ENCODE results near the gene TOP2B.

Gene TOP2B

DNA sequence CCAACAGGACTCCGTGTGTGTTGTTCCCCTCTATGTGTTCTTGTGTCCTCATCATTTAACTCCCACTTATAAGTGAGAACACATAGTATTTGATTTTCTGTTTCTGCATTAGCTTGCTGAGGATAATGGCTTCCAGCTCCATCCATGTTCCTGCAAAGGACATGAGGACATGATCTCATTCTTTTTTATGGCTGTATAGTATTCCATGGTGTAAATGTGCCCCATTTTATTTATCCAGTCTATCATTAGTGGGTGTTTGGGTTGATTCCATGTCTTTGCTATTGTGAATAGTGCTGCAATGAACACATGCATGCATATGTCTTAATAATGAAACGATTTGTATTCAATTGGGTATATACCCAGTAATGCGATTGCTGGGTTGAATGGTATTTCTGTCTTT, 28.5 kb upstream of the TOP2B start:
- TF ChIP-seq, protein P1, sequence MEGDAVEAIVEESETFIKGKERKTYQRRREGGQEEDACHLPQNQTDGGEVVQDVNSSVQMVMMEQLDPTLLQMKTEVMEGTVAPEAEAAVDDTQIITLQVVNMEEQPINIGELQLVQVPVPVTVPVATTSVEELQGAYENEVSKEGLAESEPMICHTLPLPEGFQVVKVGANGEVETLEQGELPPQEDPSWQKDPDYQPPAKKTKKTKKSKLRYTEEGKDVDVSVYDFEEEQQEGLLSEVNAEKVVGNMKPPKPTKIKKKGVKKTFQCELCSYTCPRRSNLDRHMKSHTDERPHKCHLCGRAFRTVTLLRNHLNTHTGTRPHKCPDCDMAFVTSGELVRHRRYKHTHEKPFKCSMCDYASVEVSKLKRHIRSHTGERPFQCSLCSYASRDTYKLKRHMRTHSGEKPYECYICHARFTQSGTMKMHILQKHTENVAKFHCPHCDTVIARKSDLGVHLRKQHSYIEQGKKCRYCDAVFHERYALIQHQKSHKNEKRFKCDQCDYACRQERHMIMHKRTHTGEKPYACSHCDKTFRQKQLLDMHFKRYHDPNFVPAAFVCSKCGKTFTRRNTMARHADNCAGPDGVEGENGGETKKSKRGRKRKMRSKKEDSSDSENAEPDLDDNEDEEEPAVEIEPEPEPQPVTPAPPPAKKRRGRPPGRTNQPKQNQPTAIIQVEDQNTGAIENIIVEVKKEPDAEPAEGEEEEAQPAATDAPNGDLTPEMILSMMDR (conservative IDR thresholded peaks at IDR 0.05; ENCODE audit: low read depth, low read length) = no peak
- Histone ChIP-seq H3K4me2 (no peak overlapping the region), H3K4me3 (IDR thresholded peaks at IDR 0.05; ENCODE audit: insufficient read depth, low read depth, low read length) (no peak overlapping the region), H3K27ac (no peak overlapping the region), H3K4me1 (ENCODE audit: low read depth, poor library complexity, severe bottlenecking) (no peaks in the 10 kb centered on the region), H3K9ac (no peak overlapping the region), H3K79me2 (ENCODE audit: insufficient read depth, low read depth) (no peaks in the 10 kb centered on the region), H3K36me3 (ENCODE audit: insufficient read depth) (no peaks in the 10 kb centered on the region), H4K20me1 (ENCODE audit: insufficient read depth) (no peaks in the 10 kb centered on the region), H2AFZ (ENCODE audit: low read depth) (no peak overlapping the region), H3K27me3 (ENCODE audit: insufficient read depth, low read depth) (no peaks in the 10 kb centered on the region)

DNA sequence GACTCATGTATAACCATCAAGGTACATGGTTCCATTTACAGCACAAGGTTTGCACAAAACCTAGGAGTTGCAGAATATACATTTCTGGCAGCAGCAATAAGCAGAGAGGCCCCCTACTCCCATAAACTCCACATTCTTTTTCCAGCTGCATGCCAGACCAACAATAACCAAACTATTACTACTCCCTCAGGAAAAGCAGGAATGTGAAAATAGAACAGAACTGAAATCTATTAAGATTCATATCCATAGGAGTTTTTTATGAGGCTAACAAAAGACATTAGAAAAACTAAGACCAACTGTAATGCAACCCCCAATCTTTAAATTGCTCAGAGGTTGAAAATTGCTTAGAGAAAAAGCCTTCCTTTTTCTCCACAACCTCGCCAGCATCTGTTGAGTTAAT, 27.6 kb upstream of the TOP2B start:
- no peaks in the 10 kb centered on the region for H3K4me1 ChIP-seq (ENCODE audit: low read depth, poor library complexity, severe bottlenecking)
- TF ChIP-seq, protein P1 (conservative IDR thresholded peaks at IDR 0.05; ENCODE audit: low read depth, low read length) = no peak
- H3K36me3 ChIP-seq (ENCODE audit: insufficient read depth) = no peaks in the 10 kb centered on the region
- H3K4me2 ChIP-seq = no peak overlapping the region
- H4K20me1 ChIP-seq (ENCODE audit: insufficient read depth) = no peaks in the 10 kb centered on the region
- no peak overlapping the region for H2AFZ ChIP-seq (ENCODE audit: low read depth)
- H3K9ac ChIP-seq = no peak overlapping the region
- H3K27ac ChIP-seq = no peak overlapping the region
- H3K79me2 ChIP-seq (ENCODE audit: insufficient read depth, low read depth) = no peaks in the 10 kb centered on the region
- H3K4me3 ChIP-seq (IDR thresholded peaks at IDR 0.05; ENCODE audit: insufficient read depth, low read depth, low read length) = no peak overlapping the region
- no peaks in the 10 kb centered on the region for H3K27me3 ChIP-seq (ENCODE audit: insufficient read depth, low read depth)

DNA sequence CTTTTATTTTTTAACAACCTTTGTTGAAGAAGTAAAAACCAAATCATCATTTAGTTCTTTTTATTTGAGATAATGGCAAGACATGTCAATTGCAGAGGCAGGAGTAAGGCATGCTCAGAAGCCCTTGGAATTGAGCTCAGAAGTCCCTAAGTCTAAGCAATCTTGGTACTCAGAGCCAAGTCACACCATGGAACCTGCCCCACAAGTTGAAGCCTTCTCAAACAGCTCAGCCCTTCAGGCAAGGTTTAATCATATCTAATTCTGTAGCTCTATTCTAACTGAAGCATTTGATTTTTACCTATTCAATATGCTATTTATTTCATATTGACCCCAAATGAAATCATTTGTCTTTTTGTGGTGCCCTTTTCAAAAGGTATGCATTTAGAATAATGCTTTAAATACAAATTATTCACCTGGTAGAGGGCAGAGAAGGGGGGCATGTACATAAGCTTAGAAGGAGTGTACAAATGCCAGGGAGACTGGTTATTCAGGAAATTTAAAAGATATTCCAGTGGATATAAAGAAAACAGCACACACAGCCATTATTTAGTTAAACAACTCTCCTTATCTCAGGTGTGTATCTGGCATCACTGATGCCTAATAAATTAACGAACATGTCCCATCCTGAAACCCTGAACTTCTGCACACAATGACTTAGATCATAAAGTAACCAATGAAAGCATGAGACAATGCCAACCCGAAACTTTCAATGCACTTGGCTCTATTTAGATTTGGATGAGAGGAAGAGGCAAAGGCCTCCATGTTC, 26.2 kb upstream of the TOP2B start:
- Histone ChIP-seq H3K4me2 (no peak overlapping the region), H3K4me1 (ENCODE audit: low read depth, poor library complexity, severe bottlenecking) (no peaks in the 10 kb centered on the region), H3K27ac (no peak overlapping the region), H2AFZ (ENCODE audit: low read depth) (no peak overlapping the region), H3K79me2 (ENCODE audit: insufficient read depth, low read depth) (no peaks in the 10 kb centered on the region), H3K4me3 (IDR thresholded peaks at IDR 0.05; ENCODE audit: insufficient read depth, low read depth, low read length) (no peak overlapping the region), H4K20me1 (ENCODE audit: insufficient read depth) (no peaks in the 10 kb centered on the region), H3K9ac (no peak overlapping the region), H3K27me3 (ENCODE audit: insufficient read depth, low read depth) (no peaks in the 10 kb centered on the region), H3K36me3 (ENCODE audit: insufficient read depth) (no peaks in the 10 kb centered on the region)
- TF ChIP-seq, protein P1 (conservative IDR thresholded peaks at IDR 0.05; ENCODE audit: low read depth, low read length) = no peak

DNA sequence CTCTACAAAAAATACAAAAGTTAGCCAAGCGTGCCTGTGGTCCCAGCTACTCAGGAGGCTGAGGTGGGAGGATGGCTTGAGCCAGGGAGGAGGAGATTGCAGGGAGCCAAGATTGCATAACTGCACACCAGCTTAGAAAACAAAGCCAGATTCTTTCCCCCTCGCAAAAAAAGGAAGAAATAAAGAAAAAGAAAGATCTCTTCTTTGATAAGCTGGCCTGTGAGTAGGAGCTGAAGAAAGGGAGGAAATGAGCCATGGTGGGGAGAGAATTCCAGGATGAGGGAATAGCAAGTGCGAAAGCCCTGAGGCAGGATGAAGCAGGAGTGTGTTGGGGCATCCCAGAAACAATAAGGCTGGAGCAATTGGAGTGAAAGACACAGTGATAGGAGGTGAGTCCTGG, 24.5 kb upstream of the TOP2B start:
- Histone ChIP-seq H3K4me1 (ENCODE audit: low read depth, poor library complexity, severe bottlenecking) (no peaks in the 10 kb centered on the region), H3K79me2 (ENCODE audit: insufficient read depth, low read depth) (no peaks in the 10 kb centered on the region), H3K27ac (no peak overlapping the region), H3K36me3 (ENCODE audit: insufficient read depth) (no peaks in the 10 kb centered on the region), H3K9ac (no peak overlapping the region), H3K4me3 (IDR thresholded peaks at IDR 0.05; ENCODE audit: insufficient read depth, low read depth, low read length) (no peak overlapping the region), H4K20me1 (ENCODE audit: insufficient read depth) (no peaks in the 10 kb centered on the region), H3K4me2 (no peak overlapping the region), H3K27me3 (ENCODE audit: insufficient read depth, low read depth) (no peaks in the 10 kb centered on the region), H2AFZ (ENCODE audit: low read depth) (no peak overlapping the region)
- TF ChIP-seq, protein P1 (conservative IDR thresholded peaks at IDR 0.05; ENCODE audit: low read depth, low read length) = no peak
